ENCODE measurements around the gene GINS3. TPM values are rescaled to one million over a fixed set of nuclear protein-coding genes. Genes with fewer than 3 reads are reported as not detected.
"Not testable (repeated sequence)": the region's sequence is repeated elsewhere in the genome, so short reads cannot be mapped to it uniquely, and the experiment has no call there.

The GINS3 gene
- total RNA-seq, 2 donors from 2014 or later = 2.6 to 3.6 TPM

- intact Hi-C loops (cut with DNase I) = no loop called here
- 54 to 71% methylated on average over 7 of the region's 7 CpGs for WGBS, 2 donors
Measured at GRCh38 chr16:58385218-58385773, 7.0 kb upstream of the GINS3 start.

GRCh38 chr16:58389724-58390123 is 2.5 kb upstream of the GINS3 start:
- Histone ChIP-seq H3K9me3 (no peaks in the 10 kb centered on the region), H3K27ac (no peak overlapping the region), H3K36me3 (replicated peaks in 1 of 2; ENCODE audit: insufficient read depth in 1 of 2, low read depth in 2 of 2) (no peaks in the 10 kb centered on the region), H3K27me3 (no peaks in the 10 kb centered on the region), H3K4me1 (peaks cover 11% of the 10 kb centered on the region), H3K4me3 (no peak overlapping the region)
- intact Hi-C loops (cut with DNase I) = no loop called here
- TF ChIP-seq POLR2A (IDR thresholded peaks at IDR 0.05) (no peak), CTCF (IDR thresholded peaks at IDR 0.05) (no peak)
- ATAC-seq (no peak), DNase-seq (no peak)

More at GRCh38 chr16:58385218-58385773, 7.0 kb upstream of the GINS3 start:
- TF ChIP-seq POLR2A (IDR thresholded peaks at IDR 0.05) = no peak
- TF ChIP-seq CTCF (IDR thresholded peaks at IDR 0.05) = no peak
- no peaks in the 10 kb centered on the region for H3K4me1 ChIP-seq
- H3K4me3 ChIP-seq = no peak overlapping the region
- H3K36me3 ChIP-seq (replicated peaks in 1 of 2; ENCODE audit: insufficient read depth in 1 of 2, low read depth in 2 of 2) = no peaks in the 10 kb centered on the region
- no peaks in the 10 kb centered on the region for H3K27me3 ChIP-seq
- H3K9me3 ChIP-seq = no peaks in the 10 kb centered on the region
- no peak overlapping the region for H3K27ac ChIP-seq
- no peak for DNase-seq
- no peak for ATAC-seq

GRCh38 chr16:58393138-58393504 is 850 bp downstream of the GINS3 start:
- DNase-seq (no peak), ATAC-seq (no peak)
- WGBS, 2 donors = 25 to 39% methylated on average over 2 of the region's 2 CpGs

GRCh38 chr16:58396897-58397296 is 4.6 kb downstream of the GINS3 start:
- DNase-seq; H3K4me1 ChIP-seq; intact Hi-C loops (cut with DNase I); ATAC-seq; H3K36me3 ChIP-seq (replicated peaks in 1 of 2; ENCODE audit: insufficient read depth in 1 of 2, low read depth in 2 of 2); H3K27ac ChIP-seq; H3K27me3 ChIP-seq; H3K4me3 ChIP-seq; H3K9me3 ChIP-seq: not testable (repeated sequence)
- WGBS, 2 donors = 100% methylated on average over 4 to 10 of the region's 26 CpGs

More at GRCh38 chr16:58393138-58393504, 850 bp downstream of the GINS3 start:
- no peaks in the 10 kb centered on the region for H3K27me3 ChIP-seq
- peak overlapping the region in 3 of 4 donors; percentile 63 to 87 (median 82) for H3K27ac ChIP-seq
- peaks cover 11% of the 10 kb centered on the region for H3K4me1 ChIP-seq
- intact Hi-C loops (cut with DNase I) = no loop called here
- no peaks in the 10 kb centered on the region for H3K9me3 ChIP-seq
- no peak for TF ChIP-seq POLR2A (IDR thresholded peaks at IDR 0.05)
- no peak for TF ChIP-seq CTCF (IDR thresholded peaks at IDR 0.05)
- H3K4me3 ChIP-seq = peak overlapping the region; percentile 76 to 98
- no peaks in the 10 kb centered on the region for H3K36me3 ChIP-seq (replicated peaks in 1 of 2; ENCODE audit: insufficient read depth in 1 of 2, low read depth in 2 of 2)

GRCh38 chr16:58399718-58400633 is 7.7 kb downstream of the GINS3 start:
- Histone ChIP-seq H3K36me3 (replicated peaks in 1 of 2; ENCODE audit: insufficient read depth in 1 of 2, low read depth in 2 of 2) (no peaks in the 10 kb centered on the region), H3K27ac (no peak overlapping the region), H3K9me3 (no peaks in the 10 kb centered on the region), H3K27me3 (no peaks in the 10 kb centered on the region), H3K4me3 (no peak overlapping the region), H3K4me1 (no peaks in the 10 kb centered on the region)
- ATAC-seq (no peak), DNase-seq (no peak)
- 77% methylated on average over 1 of the region's 1 CpG; no CpG with 5 or more reads in 1 of the 2 donors for WGBS, 2 donors
- intact Hi-C loops (cut with DNase I) = no loop called here
- no peak for TF ChIP-seq CTCF (IDR thresholded peaks at IDR 0.05)
- no peak for TF ChIP-seq POLR2A (IDR thresholded peaks at IDR 0.05)

- H3K36me3 ChIP-seq (replicated peaks in 1 of 2; ENCODE audit: insufficient read depth in 1 of 2, low read depth in 2 of 2); H3K9me3 ChIP-seq; intact Hi-C loops (cut with DNase I); DNase-seq; H3K27ac ChIP-seq; H3K4me3 ChIP-seq; ATAC-seq; H3K27me3 ChIP-seq; H3K4me1 ChIP-seq: not testable (repeated sequence)
- 90 to 91% methylated on average over 2 to 3 of the region's 3 CpGs for WGBS, 2 donors
Measured at GRCh38 chr16:58401305-58401704, 9.0 kb downstream of the GINS3 start.
